Mucosa of descending colon (tissue), 3 donors: Measurements from ENCODE around the gene AOC3. TPM values are rescaled to one million over a fixed set of nuclear protein-coding genes. Genes with fewer than 3 reads are reported as not detected.
"Not testable (repeated sequence)": the region's sequence is repeated elsewhere in the genome, so short reads cannot be mapped to it uniquely, and the experiment has no call there.

Source experiments
- ATAC-seq: fragments of 200-7000 bp; cut with Tn5 transposase; one replicate; pipeline ENCODE4 v1.9.1; 2020; ENCODE audit warnings: mild to moderate bottlenecking, moderate library complexity
- DNase-seq, 3 donors: peaks; one replicate each; pipeline ENCODE4 v3.0.0-alpha.2; 2020
- H3K36me3 ChIP-seq: fragments of 200-600 bp; one replicate; pipeline ENCODE4 v1.8.0; 2021; ENCODE audit warnings: low read depth, mild to moderate bottlenecking
- H3K4me1 ChIP-seq: fragments of 200-600 bp; one replicate; pipeline ENCODE4 v1.8.0; 2021; ENCODE audit warnings: low read depth, mild to moderate bottlenecking
- H3K4me3 ChIP-seq: fragments of 200-600 bp; one replicate; pipeline ENCODE4 v1.8.0; 2021; ENCODE audit warnings: mild to moderate bottlenecking
- H3K9me3 ChIP-seq: fragments of 200-600 bp; one replicate; pipeline ENCODE4 v1.8.0; 2021; ENCODE audit warnings: mild to moderate bottlenecking
- CTCF ChIP-seq: fragments of 200-600 bp; IDR thresholded peaks from one replicate; pipeline ENCODE4 v1.8.0; 2022; ENCODE audit warnings: antibody characterized with exemption, mild to moderate bottlenecking
- intact Hi-C, 2 donors: fragments of 100-400 bp; cut with DNase I in 1 of 2; cut with micrococcal nuclease in 1 of 2; formaldehyde crosslinking; loops; one replicate each; pipeline versions ENCODE4 v1.11.0 to v1.11.1; 2022; cut with DNase I, micrococcal nuclease
- total RNA-seq, 3 donors: library from RNA; stranded (reverse); fragmentation: NEBNext Ultra II Directional in 2 of 3; extraction: Animal tissue kit (Norgen Biotek cat#: 25700) in 2 of 3; gene quantifications; one replicate each; pipeline versions ENCODE4 v1.2.1 to v1.2.4, GENCODE V29; 2021 to 2023
- donor health status: DM: no; HTN: no; CAD: no; lungs with moderate emphysema.
- donor health status: DM: no; HTN: no; CAD: no.
- donor health status: DM: no; HTN: yes; CAD: no.

Gene AOC3
- total RNA-seq, 3 donors from 2014 or later, result 10.6 to 175 (median 25.4) TPM

GRCh38 chr17:42853968-42854790 lies 3.2 kb downstream of the AOC3 start:
- no peaks in the 10 kb centered on the region for H3K9me3 ChIP-seq
- no peaks in the 10 kb centered on the region for H3K36me3 ChIP-seq
- TF ChIP-seq CTCF, result no peak
- ATAC-seq (no peak), DNase-seq (peak in 1 of 3 donors; percentile 40)
- no peaks in the 10 kb centered on the region for H3K4me1 ChIP-seq
- no peak overlapping the region for H3K4me3 ChIP-seq
- intact Hi-C loops, result no loop called here

GRCh38 chr17:42855048-42855596 lies 4.1 kb downstream of the AOC3 start:
- no peak overlapping the region for H3K4me3 ChIP-seq
- no peaks in the 10 kb centered on the region for H3K9me3 ChIP-seq
- DNase-seq (peak in 1 of 3 donors; percentile 15), ATAC-seq (no peak)
- no peaks in the 10 kb centered on the region for H3K4me1 ChIP-seq
- TF ChIP-seq CTCF, result no peak
- intact Hi-C loops, result no loop called here
- no peaks in the 10 kb centered on the region for H3K36me3 ChIP-seq

GRCh38 chr17:42856093-42856492 lies 5.1 kb downstream of the AOC3 start:
- DNase-seq, result peak in 1 of 3 donors; percentile 1
- ATAC-seq, H3K4me1 ChIP-seq, H3K9me3 ChIP-seq, H3K36me3 ChIP-seq, intact Hi-C loops, H3K4me3 ChIP-seq: not testable (repeated sequence)

- intact Hi-C loops, ATAC-seq, H3K36me3 ChIP-seq, H3K9me3 ChIP-seq, H3K4me3 ChIP-seq, H3K4me1 ChIP-seq: not testable (repeated sequence)
- DNase-seq, result peak in 1 of 3 donors; percentile 21
Measured at GRCh38 chr17:42856516-42856915, 5.5 kb downstream of the AOC3 start.

GRCh38 chr17:42857389-42857788 lies 6.4 kb downstream of the AOC3 start:
- Histone ChIP-seq H3K36me3 (no peaks in the 10 kb centered on the region), H3K4me1 (no peaks in the 10 kb centered on the region), H3K4me3 (no peak overlapping the region), H3K9me3 (no peaks in the 10 kb centered on the region)
- intact Hi-C loops, result no loop called here
- ATAC-seq (no peak), DNase-seq (peak in 1 of 3 donors; percentile 8)
- TF ChIP-seq CTCF, result no peak

- intact Hi-C loops, result no loop called here
- ATAC-seq (no peak), DNase-seq (no peak)
- Histone ChIP-seq H3K36me3 (no peaks in the 10 kb centered on the region), H3K4me3 (no peak overlapping the region), H3K4me1 (no peaks in the 10 kb centered on the region), H3K9me3 (peaks cover 4% of the 10 kb centered on the region)
- no peak for TF ChIP-seq CTCF
Measured at GRCh38 chr17:42865638-42866094, 14.7 kb downstream of the AOC3 start.
